HG03175 (cell line): ENCODE data around the gene LACRT.
"Not testable (repeated sequence)": the region's sequence is repeated elsewhere in the genome, so short reads cannot be mapped to it uniquely, and the experiment has no call there.

Experiments
- ATAC-seq: cut with Tn5 transposase; IDR thresholded peaks from one replicate; pipeline ENCODE4 v1.9.1; 2021; ENCODE audit warnings: mild to moderate bottlenecking, moderate library complexity; ENCODE audit not compliant: unreplicated experiment

LACRT gene

GRCh38 chr12:54641089-54641488 is 6.4 kb upstream of the LACRT start:
- ATAC-seq = no peak

DNA sequence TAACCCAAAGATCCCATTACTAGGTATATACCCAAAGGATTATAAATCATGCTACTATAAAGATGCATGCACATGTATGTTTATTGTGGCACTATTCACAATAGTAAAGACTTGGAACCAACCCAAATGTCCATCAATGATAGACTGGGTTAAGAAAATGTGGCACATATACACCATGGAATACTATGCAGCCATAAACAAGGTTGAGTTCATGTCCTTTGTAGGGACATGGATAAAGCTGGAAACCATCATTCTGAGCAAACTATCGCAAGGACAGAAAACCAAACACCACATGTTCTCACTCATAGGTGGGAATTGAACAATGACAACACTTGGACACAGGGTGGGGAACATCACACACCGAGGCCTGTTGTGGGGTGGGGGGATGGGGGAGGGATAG is 4.4 kb upstream of the LACRT start:
- not testable (repeated sequence) for ATAC-seq

- no peak for ATAC-seq
These were observed 2.5 kb downstream of the LACRT start for GRCh38 chr12:54631988-54632728.

GRCh38 chr12:54631551-54631950 is 3.1 kb downstream of the LACRT start:
- ATAC-seq = no peak

GRCh38 chr12:54629925-54630324 is 4.8 kb downstream of the LACRT start:
- no peak for ATAC-seq

DNA sequence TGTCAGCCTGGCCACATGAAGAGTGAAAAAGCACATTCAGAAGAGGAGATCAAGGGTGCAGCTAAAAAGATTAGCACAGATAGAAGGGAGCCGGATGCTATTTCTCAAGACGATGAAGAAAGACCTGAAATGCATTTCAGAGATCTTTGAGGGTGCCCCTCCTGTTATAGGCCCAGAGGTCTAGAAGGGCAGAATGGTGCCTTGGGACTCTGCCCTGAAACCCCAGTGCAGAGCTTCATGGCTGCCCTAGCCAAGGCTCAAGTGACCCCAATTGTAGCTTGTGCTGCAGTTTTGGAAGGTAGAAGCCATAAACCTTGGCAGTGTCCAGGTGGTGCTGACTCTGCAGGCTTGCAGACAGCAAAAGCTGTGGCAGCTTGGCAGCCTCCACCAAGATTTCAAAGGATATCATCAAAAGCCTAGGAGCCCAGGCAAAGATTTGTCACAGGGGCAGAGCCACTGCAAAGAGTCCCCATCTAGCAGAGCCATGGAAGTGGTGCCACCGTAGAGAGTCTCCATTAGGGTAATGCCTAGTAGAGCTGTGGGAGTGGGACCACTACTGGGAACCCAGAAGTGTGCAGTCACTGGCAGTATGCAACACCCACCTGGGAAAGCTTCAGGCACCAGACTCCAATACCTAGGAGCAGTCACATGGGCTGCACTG is 6.4 kb downstream of the LACRT start:
- no peak for ATAC-seq

- ATAC-seq = no peak
These were observed 7.4 kb downstream of the LACRT start for GRCh38 chr12:54627304-54627703.

DNA sequence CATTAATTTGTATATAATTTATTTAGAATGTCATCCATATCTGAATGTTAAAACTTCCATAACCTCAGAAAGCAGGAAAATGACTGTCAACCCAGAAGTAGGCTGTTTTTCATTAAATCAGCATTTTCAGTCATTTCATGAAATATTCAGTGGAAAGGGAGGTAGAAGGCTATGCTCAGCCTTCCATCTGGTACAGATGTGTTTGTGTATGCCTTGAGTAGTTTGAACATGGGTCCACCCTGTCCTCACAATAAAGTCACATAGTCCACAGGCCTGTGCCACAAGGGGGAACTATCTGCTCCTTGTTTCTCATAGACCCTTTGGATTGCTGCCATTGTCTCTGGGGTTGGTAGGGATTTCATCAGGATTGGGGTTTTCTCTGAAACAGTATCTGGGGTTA is 9.1 kb downstream of the LACRT start:
- no peak for ATAC-seq

DNA sequence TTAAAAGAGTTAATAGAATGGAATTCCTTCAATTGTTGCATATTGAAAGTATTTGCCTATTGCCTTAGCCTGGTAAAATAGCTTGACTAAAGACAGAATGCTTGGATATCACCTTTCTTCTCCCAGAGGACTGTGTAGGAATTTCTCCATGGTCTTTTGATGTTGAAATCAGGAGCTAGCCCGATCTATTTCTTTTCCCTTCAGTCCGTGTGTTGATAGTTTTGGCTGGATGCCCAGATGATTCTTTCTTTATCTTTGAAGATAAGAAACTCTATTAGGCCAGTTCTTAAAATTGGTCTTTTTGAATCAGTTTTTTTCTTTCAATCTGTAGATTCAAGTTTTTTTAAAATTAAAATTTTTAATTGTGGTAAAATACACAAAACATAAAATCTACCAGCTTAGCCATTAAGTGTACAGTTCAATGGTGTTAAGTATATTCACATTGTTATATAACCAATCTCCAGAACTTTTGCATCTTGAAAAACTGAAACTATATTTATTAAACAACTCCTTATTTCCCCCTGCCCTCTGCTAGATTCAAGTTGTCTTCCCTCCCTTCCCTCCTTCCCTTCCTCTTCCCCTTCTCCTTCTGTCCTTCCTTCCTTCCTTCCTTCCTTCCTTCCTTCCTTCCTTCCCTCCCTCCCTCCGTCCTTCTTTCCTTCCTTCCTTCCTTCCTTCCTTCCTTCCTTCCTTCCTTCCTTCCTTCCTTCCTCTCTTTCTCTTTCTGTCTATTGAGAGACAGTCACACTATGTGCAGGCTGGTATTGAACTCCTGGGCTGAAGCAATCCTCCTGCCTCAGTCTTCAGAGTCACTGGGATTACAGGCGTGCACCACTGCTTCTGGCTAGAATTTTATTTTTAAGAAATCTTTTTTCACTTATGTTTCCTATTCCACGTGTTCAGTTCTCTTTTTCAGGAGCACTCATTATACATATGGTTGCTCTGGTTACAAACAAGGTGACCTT is 10.1 kb downstream of the LACRT start:
- no peak for ATAC-seq

DNA sequence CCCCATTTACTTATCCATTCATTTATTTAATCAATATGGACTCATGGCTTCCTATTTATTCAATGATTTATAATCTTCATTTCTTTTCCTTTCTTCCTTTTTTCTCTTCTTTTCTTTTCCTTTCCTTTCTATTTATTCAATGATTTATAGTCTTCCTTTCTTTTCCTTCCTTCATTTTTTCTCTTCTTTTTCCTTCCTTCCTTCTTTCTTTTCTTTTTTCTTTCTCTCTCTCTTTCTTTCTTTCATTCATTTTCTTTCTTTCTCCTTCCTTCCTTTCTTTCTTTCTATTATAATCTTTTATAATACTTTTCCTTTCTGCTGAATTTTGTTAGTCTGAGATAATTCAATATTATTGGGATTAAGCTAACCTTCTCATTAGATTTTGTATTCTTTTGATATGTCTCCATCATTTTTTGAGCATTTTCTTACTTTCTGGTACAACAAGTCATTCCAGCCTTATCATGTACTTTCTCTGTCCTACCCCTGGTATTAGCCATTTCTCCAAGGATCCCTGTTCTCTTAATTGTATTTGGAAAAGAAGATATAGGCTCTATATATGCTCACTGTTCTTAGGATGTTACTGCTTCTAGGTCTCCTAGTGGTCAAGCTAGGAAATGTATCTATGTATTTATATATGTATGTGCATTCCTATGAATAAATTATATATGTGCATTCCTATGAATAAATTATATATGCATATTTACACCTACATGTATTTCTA is 12.1 kb downstream of the LACRT start:
- ATAC-seq = no peak

GRCh38 chr12:54616933-54617680 is 17.6 kb downstream of the LACRT start:
- no peak for ATAC-seq

DNA sequence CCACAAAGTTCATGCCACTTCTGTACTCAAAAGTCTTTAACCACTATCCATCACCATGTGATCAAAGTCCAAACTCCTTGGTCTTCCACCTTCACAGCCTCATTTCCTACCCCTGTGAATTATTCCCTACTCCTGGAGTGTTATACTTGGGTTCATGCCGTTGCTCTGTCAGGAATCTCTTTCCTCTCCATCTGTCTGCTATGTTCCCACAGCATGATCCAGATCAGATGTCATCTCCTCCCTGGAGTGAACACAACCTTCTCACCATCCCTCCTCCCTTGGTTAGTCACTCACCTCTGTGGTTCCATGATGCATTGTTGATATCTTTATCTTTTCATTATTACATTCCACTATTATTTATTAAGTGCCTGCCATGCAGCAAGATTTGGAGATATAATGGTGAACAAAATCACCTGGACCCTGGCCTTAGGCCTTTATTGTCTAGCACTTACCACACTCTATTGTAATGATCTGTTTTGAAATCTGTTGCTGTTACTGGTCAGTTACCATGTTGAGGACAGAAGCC is 22.4 kb downstream of the LACRT start:
- no peak for ATAC-seq

GRCh38 chr12:54611715-54612149 is 23.0 kb downstream of the LACRT start:
- ATAC-seq = no peak

DNA sequence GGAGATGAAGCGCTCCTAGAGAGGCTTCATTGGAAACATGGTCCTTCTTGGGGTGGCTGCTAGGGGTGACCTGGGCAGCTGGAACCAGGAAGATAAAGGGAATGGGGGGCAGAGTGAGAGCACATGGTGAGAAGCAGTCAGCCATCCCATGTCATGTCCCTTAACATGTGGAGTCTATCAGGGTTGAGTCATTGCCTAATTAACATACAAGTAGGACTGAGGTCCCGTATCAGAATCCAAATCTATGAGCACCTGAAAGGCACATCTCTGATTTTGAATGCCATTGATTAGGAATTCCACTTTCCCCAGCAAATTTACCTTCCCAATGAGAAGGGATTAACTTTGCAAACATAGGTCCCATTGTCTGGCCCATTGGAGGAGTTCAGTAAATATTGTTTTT is 25.9 kb downstream of the LACRT start:
- ATAC-seq = no peak

DNA sequence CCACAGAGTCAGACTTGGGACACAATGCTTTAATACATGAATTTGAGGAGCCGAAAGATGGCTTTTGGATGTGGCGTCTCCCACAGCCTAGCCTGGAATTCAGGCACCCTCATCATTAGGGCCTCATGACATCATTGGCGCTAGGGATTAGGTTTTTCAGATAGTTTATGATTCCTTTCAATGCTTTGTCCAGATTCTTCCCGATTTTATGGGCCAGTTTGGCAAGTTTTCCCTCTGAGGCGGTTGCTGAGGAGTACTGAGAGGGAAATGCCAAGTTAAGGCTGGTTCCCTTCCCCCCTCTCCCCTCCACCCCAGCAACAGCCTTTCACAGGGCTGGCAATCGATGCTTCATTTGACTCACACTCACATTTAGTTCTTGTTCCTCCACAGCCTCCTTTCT is 26.5 kb downstream of the LACRT start:
- no peak for ATAC-seq

DNA sequence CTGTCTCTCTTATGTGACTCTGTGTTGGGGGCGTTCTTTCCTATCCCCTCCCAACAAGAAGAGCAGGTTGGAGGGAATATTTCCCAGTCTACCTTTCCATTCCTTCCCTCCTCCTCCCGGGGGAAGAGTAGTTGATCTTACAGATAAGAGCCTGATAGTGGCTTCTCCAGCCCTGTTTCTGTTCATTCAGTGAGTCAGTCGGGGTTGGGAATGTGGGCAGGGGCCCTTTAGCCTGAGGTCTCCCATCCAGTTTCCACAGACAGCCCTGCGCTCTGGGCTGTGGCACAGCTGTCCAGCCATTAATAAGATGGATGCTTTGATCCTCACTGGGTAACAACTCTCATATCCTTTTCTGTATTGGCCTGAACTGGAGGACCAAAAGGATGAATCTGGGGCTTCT is 28.1 kb downstream of the LACRT start:
- ATAC-seq = no peak

- ATAC-seq = no peak
These were observed 29.3 kb downstream of the LACRT start for GRCh38 chr12:54605138-54605970.

- no peak for ATAC-seq
These were observed 30.3 kb downstream of the LACRT start for GRCh38 chr12:54604436-54604835.

- ATAC-seq = no peak
These were observed 30.8 kb downstream of the LACRT start for GRCh38 chr12:54603872-54604271.
